AG10803 (cell line): ENCODE data around the gene LRP1-AS.

ENCODE experiments used
- DNase-seq: peaks from one replicate; pipeline ENCODE4 v3.0.0; 2010; ENCODE audit warnings: low read depth
- H3K4me3 ChIP-seq: 2 replicates; pipeline ENCODE4 v1.5.1; 2011; ENCODE audit warnings: mild to moderate bottlenecking, low read length, control low read depth
- CTCF ChIP-seq: conservative IDR thresholded peaks from 2 replicates; pipeline ENCODE4 v1.5.1; 2011; ENCODE audit warnings: mild to moderate bottlenecking, low read length, control low read depth, inconsistent platforms

LRP1-AS gene

GRCh38 chr12:57173683-57174082 is 26.3 kb upstream of the LRP1-AS start:
- TF ChIP-seq CTCF, result no peak
- H3K4me3 ChIP-seq, result no peak overlapping the region
- no peak for DNase-seq

- peak; percentile 55 for TF ChIP-seq CTCF
- H3K4me3 ChIP-seq, result no peak overlapping the region
- no peak for DNase-seq
These were observed 25.7 kb upstream of the LRP1-AS start for GRCh38 chr12:57173089-57173488.

- peak; percentile 83 for DNase-seq
- peak; percentile 15 for TF ChIP-seq CTCF
- no peak overlapping the region for H3K4me3 ChIP-seq
These were observed 24.2 kb upstream of the LRP1-AS start for GRCh38 chr12:57171668-57172067.

- no peak for DNase-seq
- no peak overlapping the region for H3K4me3 ChIP-seq
- TF ChIP-seq CTCF, result no peak
These were observed 23.5 kb upstream of the LRP1-AS start for GRCh38 chr12:57170927-57171326.

GRCh38 chr12:57170408-57170807 is 23.0 kb upstream of the LRP1-AS start:
- TF ChIP-seq CTCF, result no peak

GRCh38 chr12:57169969-57170368 is 22.6 kb upstream of the LRP1-AS start:
- no peak for TF ChIP-seq CTCF
- no peak for DNase-seq
- no peak overlapping the region for H3K4me3 ChIP-seq

More at GRCh38 chr12:57170408-57170807, 23.0 kb upstream of the LRP1-AS start:
- H3K4me3 ChIP-seq, result no peak overlapping the region
- no peak for DNase-seq

GRCh38 chr12:57169046-57169795 is 21.8 kb upstream of the LRP1-AS start:
- H3K4me3 ChIP-seq, result no peak overlapping the region
- no peak for DNase-seq
- no peak for TF ChIP-seq CTCF
